GM19351 (cell line): ENCODE data around the gene SLC39A13.

Source experiments
- ATAC-seq: cut with Tn5 transposase; IDR thresholded peaks from one replicate; pipeline ENCODE4 v1.9.1; 2021; ENCODE audit warnings: mild to moderate bottlenecking, moderate library complexity; ENCODE audit not compliant: unreplicated experiment

SLC39A13 gene

GRCh38 chr11:47407746-47408590, at the start of gene SLC39A13:
TSS of gene SLC39A13 (plus strand) at chr11:47408590. CDS start at chr11:47410095, 1,505 bp downstream.
- peak; percentile 78 for ATAC-seq

GRCh38 chr11:47358731-47359051, 49.7 kb upstream of the SLC39A13 start:
- ATAC-seq: no peak

GRCh38 chr11:47359162-47359561, 49.2 kb upstream of the SLC39A13 start:
- no peak for ATAC-seq

GRCh38 chr11:47359586-47359985, 48.8 kb upstream of the SLC39A13 start:
- no peak for ATAC-seq

GRCh38 chr11:47360341-47360740, 48.0 kb upstream of the SLC39A13 start:
- ATAC-seq: no peak

- ATAC-seq: no peak
Observed at GRCh38 chr11:47361419-47361818, 47.0 kb upstream of the SLC39A13 start.

- ATAC-seq: no peak
Observed at GRCh38 chr11:47366020-47366490, 42.3 kb upstream of the SLC39A13 start.

GRCh38 chr11:47369676-47370075, 38.7 kb upstream of the SLC39A13 start:
- ATAC-seq: no peak

GRCh38 chr11:47372422-47372821, 36.0 kb upstream of the SLC39A13 start:
- no peak for ATAC-seq

GRCh38 chr11:47373876-47374719, 34.3 kb upstream of the SLC39A13 start:
- peak; percentile 27 for ATAC-seq

GRCh38 chr11:47374720-47375019, 33.7 kb upstream of the SLC39A13 start:
- ATAC-seq: no peak

GRCh38 chr11:47375020-47375419, 33.4 kb upstream of the SLC39A13 start:
- no peak for ATAC-seq

GRCh38 chr11:47375546-47376085, 32.8 kb upstream of the SLC39A13 start:
- no peak for ATAC-seq

GRCh38 chr11:47376107-47376524, 32.3 kb upstream of the SLC39A13 start:
- ATAC-seq: no peak

GRCh38 chr11:47376525-47377371, 31.6 kb upstream of the SLC39A13 start:
- peak; percentile 37 for ATAC-seq

GRCh38 chr11:47377571-47378009, 30.8 kb upstream of the SLC39A13 start:
- no peak for ATAC-seq

GRCh38 chr11:47378010-47378835, 30.2 kb upstream of the SLC39A13 start, which contains the start of gene SPI1:
TSS of gene SPI1 (minus strand) at chr11:47378547. CDS start at chr11:47378353, 194 bp downstream.
- ATAC-seq: peak; percentile 87

- ATAC-seq: peak; percentile 12
Observed at GRCh38 chr11:47378836-47379170, 29.6 kb upstream of the SLC39A13 start.

GRCh38 chr11:47379317-47379716, 29.1 kb upstream of the SLC39A13 start:
- ATAC-seq: no peak

GRCh38 chr11:47380078-47380477, 28.3 kb upstream of the SLC39A13 start:
- no peak for ATAC-seq
